GM12875 (cell line): ENCODE data around the gene TPP2.

Experiments used
- H3K4me3 ChIP-seq: one replicate; pipeline ENCODE4 v1.5.1; 2011; ENCODE audit warnings: low read depth, low read length, control low read depth
- TF ChIP-seq, protein P1 (sequence below): IDR thresholded peaks from 2 replicates; pipeline ENCODE4 v1.5.1; 2011; ENCODE audit warnings: low read depth, mild to moderate bottlenecking, control low read depth, inconsistent platforms, low read length, moderate library complexity, borderline replicate concordance; ENCODE audit not compliant: insufficient read depth

Gene TPP2

DNA sequence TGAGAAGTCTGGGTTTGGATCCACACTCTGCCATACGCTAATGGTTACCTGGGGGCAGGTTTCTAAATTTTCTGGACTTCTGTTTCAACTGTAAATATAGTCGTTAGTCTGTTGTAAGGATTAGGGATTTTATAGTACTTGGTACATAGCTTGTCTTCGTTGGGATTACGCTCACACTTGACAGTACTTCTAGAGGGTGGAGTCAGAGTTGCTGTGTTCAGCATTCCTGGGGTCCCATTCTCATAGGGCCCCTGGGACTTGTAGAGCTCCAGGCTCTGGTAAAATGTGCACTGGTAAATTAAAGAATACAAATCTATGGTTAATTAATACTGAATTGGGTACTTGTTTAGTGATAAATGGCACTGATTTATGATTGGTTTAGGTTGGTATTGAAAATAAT lies 45.2 kb downstream of the TPP2 start:
- TF ChIP-seq, protein P1, sequence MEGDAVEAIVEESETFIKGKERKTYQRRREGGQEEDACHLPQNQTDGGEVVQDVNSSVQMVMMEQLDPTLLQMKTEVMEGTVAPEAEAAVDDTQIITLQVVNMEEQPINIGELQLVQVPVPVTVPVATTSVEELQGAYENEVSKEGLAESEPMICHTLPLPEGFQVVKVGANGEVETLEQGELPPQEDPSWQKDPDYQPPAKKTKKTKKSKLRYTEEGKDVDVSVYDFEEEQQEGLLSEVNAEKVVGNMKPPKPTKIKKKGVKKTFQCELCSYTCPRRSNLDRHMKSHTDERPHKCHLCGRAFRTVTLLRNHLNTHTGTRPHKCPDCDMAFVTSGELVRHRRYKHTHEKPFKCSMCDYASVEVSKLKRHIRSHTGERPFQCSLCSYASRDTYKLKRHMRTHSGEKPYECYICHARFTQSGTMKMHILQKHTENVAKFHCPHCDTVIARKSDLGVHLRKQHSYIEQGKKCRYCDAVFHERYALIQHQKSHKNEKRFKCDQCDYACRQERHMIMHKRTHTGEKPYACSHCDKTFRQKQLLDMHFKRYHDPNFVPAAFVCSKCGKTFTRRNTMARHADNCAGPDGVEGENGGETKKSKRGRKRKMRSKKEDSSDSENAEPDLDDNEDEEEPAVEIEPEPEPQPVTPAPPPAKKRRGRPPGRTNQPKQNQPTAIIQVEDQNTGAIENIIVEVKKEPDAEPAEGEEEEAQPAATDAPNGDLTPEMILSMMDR = no peak
- H3K4me3 ChIP-seq = no peak overlapping the region

DNA sequence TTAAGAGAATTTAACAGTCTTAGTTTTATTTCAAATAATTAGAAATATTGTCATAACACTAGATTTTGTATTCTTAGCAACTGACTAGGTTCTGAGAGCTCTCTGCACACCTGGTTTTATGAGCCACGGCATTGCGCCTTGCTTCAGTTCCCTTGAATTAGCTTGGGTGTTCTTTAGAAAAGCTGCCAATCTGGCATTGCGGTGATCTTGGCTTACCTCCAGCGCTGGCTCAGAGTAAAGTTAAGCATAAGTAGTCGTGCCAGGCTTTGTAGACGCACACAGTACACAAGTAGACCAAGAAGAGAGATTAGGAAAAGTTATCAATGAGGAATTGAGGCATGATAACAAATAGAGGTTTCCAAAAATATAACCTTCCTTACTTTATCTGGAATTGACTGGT lies 45.7 kb downstream of the TPP2 start:
- TF ChIP-seq, protein P1 = no peak
- no peak overlapping the region for H3K4me3 ChIP-seq

DNA sequence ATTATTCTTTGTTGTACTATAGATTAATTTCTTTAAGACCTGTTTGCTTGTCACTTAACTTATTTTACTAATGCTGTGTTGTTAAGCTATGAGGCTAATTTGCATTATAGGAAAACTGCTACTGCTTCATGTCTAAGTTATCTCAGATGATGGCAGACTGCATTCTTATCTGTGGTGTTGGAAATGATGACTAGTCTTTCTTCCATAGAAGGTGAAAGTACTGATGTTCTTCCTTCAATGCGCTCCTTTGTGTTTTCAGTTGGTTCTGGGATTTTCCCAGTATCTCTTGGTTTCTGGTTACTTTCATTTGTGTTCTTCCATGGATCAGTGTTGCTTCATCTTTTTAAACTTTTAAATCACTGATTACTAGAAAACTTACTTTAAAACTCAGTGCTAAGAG lies 46.9 kb downstream of the TPP2 start:
- no peak overlapping the region for H3K4me3 ChIP-seq
- TF ChIP-seq, protein P1 = no peak

DNA sequence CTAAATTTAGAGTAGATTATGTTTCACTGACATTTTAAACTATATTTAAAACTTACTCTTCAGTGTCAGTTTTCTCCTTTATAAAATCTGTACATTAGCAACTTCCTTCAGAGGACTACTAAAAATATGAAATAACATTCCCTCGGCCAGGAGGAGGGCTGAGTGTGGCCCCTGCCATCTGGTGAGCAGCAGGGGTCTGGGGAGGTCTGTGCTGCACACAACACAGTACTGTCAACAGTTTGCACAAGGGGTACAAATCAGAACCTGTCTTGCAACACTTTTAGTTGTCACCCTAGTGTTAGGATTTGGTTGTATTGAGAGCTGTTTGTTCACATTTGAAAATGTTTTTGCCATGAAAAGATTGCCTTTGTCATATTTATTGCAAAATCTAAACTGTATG lies 48.9 kb downstream of the TPP2 start:
- TF ChIP-seq, protein P1 = no peak
- H3K4me3 ChIP-seq = no peak overlapping the region

DNA sequence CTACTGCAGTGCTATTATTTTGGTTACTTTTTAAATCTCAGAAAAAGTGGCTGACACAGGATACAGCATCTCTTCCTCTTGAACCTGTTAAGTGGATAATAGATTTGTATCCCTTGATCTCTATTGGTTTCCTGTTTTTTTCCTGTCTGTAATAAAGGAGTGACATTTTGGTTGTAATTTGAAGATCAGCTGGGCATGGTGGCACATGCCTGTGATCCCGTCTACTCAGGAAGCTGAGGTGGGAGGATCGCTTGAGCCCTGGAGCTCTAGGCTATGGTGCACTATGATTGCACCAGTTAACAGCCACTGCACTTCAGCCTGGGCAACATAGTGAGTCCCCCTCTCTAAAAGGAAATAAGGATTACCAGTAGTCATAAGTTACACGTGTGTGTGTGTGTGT lies 51.3 kb downstream of the TPP2 start:
- H3K4me3 ChIP-seq = no peak overlapping the region
- TF ChIP-seq, protein P1 = no peak

DNA sequence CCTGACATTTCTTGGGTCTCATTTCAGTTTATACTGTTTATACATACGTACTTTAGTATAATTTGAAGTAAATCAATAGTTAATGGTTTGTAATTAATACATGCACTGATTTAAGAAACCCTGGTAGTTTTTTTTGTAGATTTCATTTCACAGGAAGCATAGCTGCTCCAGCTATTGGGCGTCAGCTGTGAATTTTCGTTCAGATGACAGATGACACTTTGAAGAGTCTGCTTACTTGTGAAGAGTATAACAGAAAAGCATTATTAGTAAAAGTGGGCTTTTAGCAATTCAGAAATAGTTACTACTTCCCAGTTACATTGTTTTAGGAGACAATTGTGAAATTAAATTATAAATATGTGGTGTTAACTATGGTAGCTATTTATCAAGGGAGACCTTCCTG lies 53.7 kb downstream of the TPP2 start:
- H3K4me3 ChIP-seq = no peak overlapping the region
- TF ChIP-seq, protein P1 = no peak

DNA sequence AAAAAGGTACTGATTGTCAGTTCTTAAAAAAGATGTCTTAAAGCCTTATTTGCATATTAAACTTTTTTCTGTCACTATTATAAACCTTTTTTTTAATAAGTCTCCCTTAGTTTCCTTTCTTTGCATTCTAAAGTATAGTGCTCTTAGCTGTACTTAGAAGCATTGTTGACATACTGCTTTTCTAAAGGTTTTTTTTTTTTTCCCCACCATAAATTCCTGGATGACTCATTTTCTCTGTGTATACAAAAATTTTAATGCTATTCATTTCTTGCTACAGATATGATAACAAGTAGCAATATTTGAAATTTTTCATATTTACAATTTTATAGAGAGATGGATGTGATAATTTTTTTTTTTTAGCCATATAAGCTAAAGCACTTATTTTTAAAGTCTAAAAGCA lies 54.6 kb downstream of the TPP2 start:
- TF ChIP-seq, protein P1 = no peak
- no peak overlapping the region for H3K4me3 ChIP-seq
